Skeletal muscle satellite cell (primary cell): ENCODE data around the gene SRSF2. TPM values are rescaled to one million over a fixed set of nuclear protein-coding genes. Genes with fewer than 3 reads are reported as not detected.

Experiments used
- small RNA-seq: library from RNA; depleted of rRNA; stranded (forward); fragments of <200 nt; gene quantifications from one replicate; pipeline ENCODE3, GENCODE V24; 2012

Gene SRSF2

Small RNA genes within 50 kb of the gene (small RNA-seq; reads per million reads assigned to genes)
- gene AC005837.3 (not detected), gene RF02271 (not detected), gene RNU6-97P (not detected), gene RNY4P36 (not detected)
